Common myeloid progenitor, CD34-positive (primary cell): ENCODE results near the gene PSMB3.

Experiments used
- CTCF ChIA-PET: fragments of 350-600 bp; sonication (Branson Sonifier 250); formaldehyde crosslinking; loops from one replicate; lab custom pipeline; 2021; ENCODE audit warnings: antibody characterized with exemption; lab: Charles Lee
- POLR2A ChIA-PET: fragments of 350-600 bp; sonication (Branson Sonifier 250); formaldehyde crosslinking; loops from one replicate; lab custom pipeline; 2021; ENCODE audit warnings: antibody characterized with exemption; lab: Charles Lee
- DNase-seq, 3 donors: peaks; one replicate each; pipeline versions ENCODE4 v3.0.0 to v3.0.0-alpha.2; 2013
- H3K27ac ChIP-seq, 2 experiments: 1 replicate in 1 of 2; 2 replicates in 1 of 2; pipeline ENCODE4 v1.7.0; 2013; ENCODE audit warnings: inconsistent platforms in 2 of 2, low read length in 2 of 2, mild to moderate bottlenecking in 2 of 2, low read depth in 1 of 2, moderate library complexity in 1 of 2; ENCODE audit not compliant: severe bottlenecking in 2 of 2, insufficient read depth in 1 of 2, poor library complexity in 1 of 2
- H3K27me3 ChIP-seq, 5 experiments: replicated peaks in 2 of 5; 1 replicate in 3 of 5; 2 replicates in 2 of 5; pipeline versions ENCODE4 v1.6.1 to v1.7.0; 2013; ENCODE audit warnings: low read length in 4 of 5, mild to moderate bottlenecking in 2 of 5, moderate library complexity in 2 of 5, inconsistent platforms in 1 of 5; ENCODE audit not compliant: insufficient read depth in 5 of 5, control insufficient read depth in 4 of 5
- H3K36me3 ChIP-seq, 4 experiments: 1 replicate in 2 of 4; 2 replicates in 2 of 4; pipeline versions ENCODE4 v1.6.1 to v1.7.0; 2013; ENCODE audit warnings: low read length in 3 of 4, control low read depth in 1 of 4, mild to moderate bottlenecking in 1 of 4; ENCODE audit not compliant: control insufficient read depth in 4 of 4, insufficient read depth in 4 of 4
- H3K4me1 ChIP-seq, 4 experiments: 1 replicate in 3 of 4; 2 replicates in 1 of 4; pipeline versions ENCODE4 v1.6.1 to v1.7.1; 2013; ENCODE audit warnings: low read length in 3 of 4, mild to moderate bottlenecking in 3 of 4, control low read depth in 1 of 4, inconsistent platforms in 1 of 4, moderate library complexity in 1 of 4; ENCODE audit not compliant: control insufficient read depth in 4 of 4, insufficient read depth in 4 of 4; ENCODE audit errors: control extremely low read depth in 1 of 4
- H3K4me3 ChIP-seq, 7 experiments: 1 replicate in 4 of 7; 2 replicates in 3 of 7; pipeline versions ENCODE4 v1.5.1 to v1.7.0; 2013; ENCODE audit warnings: mild to moderate bottlenecking in 7 of 7, low read length in 6 of 7, moderate library complexity in 6 of 7, inconsistent platforms in 2 of 7, low read depth in 2 of 7, control low read depth in 1 of 7; ENCODE audit not compliant: insufficient read depth in 4 of 7, control insufficient read depth in 1 of 7; ENCODE audit errors: extremely low read depth in 1 of 7
- H3K9me3 ChIP-seq, 5 experiments: 1 replicate in 4 of 5; 2 replicates in 1 of 5; pipeline versions ENCODE4 v1.6.1 to v1.7.1; 2013; ENCODE audit warnings: low read length in 4 of 5, mild to moderate bottlenecking in 2 of 5, inconsistent platforms in 1 of 5, low read depth in 1 of 5, moderate library complexity in 1 of 5; ENCODE audit not compliant: control insufficient read depth in 4 of 5, insufficient read depth in 2 of 5; ENCODE audit errors: control extremely low read depth in 1 of 5
- WGBS: methylation state at CpG from one replicate; pipeline ENCODE4 v1.1.5; 2013; ENCODE audit not compliant: insufficient coverage; 5-methylcytosine and 5-hydroxymethylcytosine counted together

Gene PSMB3

DNA sequence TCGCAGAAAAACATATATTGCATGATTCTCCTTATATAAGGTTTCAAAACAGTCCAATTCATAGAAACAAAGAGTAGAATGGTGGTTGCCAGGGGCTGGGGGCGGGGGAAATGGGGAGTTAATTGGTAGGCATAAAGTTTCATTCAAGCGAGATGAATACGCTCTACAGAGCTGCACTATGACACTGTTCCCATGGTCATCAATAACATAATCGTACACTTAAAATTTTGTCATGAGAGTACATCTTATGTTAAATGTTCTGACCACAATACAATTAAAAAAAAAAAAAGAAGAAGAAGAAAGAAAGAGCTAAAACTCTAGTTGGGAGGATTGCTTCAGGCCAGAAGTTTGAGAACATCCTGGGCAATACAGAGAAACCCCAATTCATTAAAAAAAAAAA is 41.7 kb downstream of the PSMB3 start:
- DNase-seq: no peak
- Histone ChIP-seq H3K9me3 (no peaks in the 10 kb centered on the region), H3K27me3 (no peaks in the 10 kb centered on the region), H3K27ac (peak overlapping the region in 1 of 2 experiments; percentile 16), H3K4me3 (no peak overlapping the region), H3K4me1 (peaks cover 11 to 22% (median 21%) of the 10 kb centered on the region in 4 experiments), H3K36me3 (peaks cover 2 to 32% (median 15%) of the 10 kb centered on the region in 4 experiments)
- whole genome bisulfite sequencing: no CpG with 5 or more reads among the region's 5 CpGs
- CTCF ChIA-PET: interaction anchor here (1.2 kb wide), 1 partner anchor 9 kb away, joined by 3 read pairs; no protein-coding TSS in a partner anchor
- POLR2A ChIA-PET: no interaction called here

DNA sequence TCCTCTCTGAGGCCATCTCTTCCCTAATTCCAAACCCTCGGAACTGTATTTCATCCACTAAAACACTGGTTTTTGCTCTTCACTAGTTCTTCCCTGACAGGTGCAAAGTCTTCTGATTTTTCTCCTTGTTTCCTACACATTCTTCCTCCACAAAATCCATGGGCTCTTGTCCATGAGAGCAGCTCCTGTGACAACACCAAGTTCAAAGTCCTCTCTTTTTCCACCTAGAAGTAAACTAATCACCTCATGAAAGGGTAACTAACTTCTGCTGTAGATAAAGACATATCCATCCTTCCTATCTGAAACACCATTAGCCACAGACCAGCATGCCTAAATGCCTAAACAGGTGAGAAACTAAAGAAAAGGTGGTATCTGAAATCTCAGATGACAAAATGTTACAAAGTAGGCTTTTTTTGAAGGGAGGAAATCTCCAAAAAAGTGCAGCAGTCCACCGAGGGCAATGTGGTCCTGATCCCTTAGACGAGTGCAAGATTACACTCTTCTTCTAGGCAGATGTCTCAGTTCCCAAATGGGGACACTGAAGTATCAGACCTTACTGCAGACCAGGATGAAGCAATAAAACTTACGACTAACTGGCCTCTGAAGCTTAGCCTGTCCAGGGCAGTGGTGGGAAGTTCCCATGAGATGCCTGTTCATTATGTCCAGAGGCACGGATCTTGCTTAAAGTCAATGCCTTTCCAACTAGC is 44.1 kb downstream of the PSMB3 start:
- ChIA-PET CTCF (no interaction called here), POLR2A (no interaction called here)
- DNase-seq: no peak
- peaks cover 3 to 31% (median 20%) of the 10 kb centered on the region in 4 experiments for H3K36me3 ChIP-seq
- no peaks in the 10 kb centered on the region for H3K27me3 ChIP-seq
- H3K9me3 ChIP-seq: no peaks in the 10 kb centered on the region
- peak overlapping the region; percentile 6 to 87 for H3K27ac ChIP-seq
- H3K4me3 ChIP-seq: peak overlapping the region in 1 of 7 experiments; percentile 83
- WGBS: 79% methylated on average over 4 of the region's 5 CpGs
- H3K4me1 ChIP-seq: peaks cover 16 to 30% (median 27%) of the 10 kb centered on the region in 4 experiments

DNA sequence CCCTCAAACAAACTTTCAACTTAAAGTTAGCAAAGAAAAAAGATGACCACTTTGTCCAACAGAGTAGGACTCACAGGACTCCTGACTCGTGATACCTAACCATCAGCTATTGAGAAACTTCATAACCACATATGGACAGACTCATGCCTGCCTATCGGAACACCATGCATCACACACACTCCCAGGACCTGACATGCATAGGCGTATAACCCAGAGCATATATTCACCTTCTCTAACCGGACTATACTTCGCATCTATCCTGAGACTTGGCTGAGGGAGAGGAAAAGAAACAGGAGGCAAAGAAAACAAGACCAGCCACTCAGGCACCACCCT is 44.6 kb downstream of the PSMB3 start:
- CTCF ChIA-PET: no interaction called here
- Histone ChIP-seq H3K4me3 (peak overlapping the region in 3 of 7 experiments; percentile 83 to 91 (median 83)), H3K36me3 (peaks cover 5 to 36% (median 24%) of the 10 kb centered on the region in 4 experiments), H3K4me1 (peaks cover 16 to 30% (median 28%) of the 10 kb centered on the region in 4 experiments), H3K27ac (peak overlapping the region; percentile 6 to 87), H3K9me3 (no peaks in the 10 kb centered on the region), H3K27me3 (no peaks in the 10 kb centered on the region)
- 89% methylated on average over 4 of the region's 5 CpGs for WGBS
- POLR2A ChIA-PET: no interaction called here
- DNase-seq: no peak

DNA sequence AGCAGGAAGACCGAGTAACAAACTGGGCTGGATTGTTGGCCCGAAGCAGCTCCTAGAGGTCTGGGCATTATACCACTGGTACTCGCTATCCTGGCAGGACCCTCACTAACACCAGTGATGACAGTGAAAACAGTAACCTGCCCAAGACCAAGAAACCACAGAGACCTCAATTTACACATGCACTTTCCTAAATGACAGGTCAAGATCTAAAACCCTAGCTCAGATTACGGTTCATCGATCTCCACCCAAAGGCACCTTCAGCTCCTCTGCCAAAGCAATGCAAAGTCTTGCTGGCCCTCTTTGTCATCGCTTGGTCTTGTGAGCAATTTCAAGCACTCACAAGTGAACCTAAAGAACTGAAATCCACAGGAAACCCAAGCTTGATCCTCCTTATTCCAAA is 45.3 kb downstream of the PSMB3 start:
- Histone ChIP-seq H3K4me3 (peak overlapping the region in 6 of 7 experiments; percentile 63 to 91 (median 78)), H3K27ac (peak overlapping the region; percentile 72 to 87), H3K36me3 (peaks cover 5 to 38% (median 26%) of the 10 kb centered on the region in 4 experiments), H3K4me1 (peaks cover 16 to 30% (median 28%) of the 10 kb centered on the region in 4 experiments), H3K9me3 (no peaks in the 10 kb centered on the region), H3K27me3 (no peaks in the 10 kb centered on the region)
- DNase-seq: no peak
- ChIA-PET POLR2A (no interaction called here), CTCF (interaction anchor here (1.0 to 1.3 kb wide), 2 partner anchors 10 to 355 kb away, joined by 3 to 4 read pairs; no protein-coding TSS in a partner anchor)
- WGBS: 90% methylated on average over 5 of the region's 6 CpGs

DNA sequence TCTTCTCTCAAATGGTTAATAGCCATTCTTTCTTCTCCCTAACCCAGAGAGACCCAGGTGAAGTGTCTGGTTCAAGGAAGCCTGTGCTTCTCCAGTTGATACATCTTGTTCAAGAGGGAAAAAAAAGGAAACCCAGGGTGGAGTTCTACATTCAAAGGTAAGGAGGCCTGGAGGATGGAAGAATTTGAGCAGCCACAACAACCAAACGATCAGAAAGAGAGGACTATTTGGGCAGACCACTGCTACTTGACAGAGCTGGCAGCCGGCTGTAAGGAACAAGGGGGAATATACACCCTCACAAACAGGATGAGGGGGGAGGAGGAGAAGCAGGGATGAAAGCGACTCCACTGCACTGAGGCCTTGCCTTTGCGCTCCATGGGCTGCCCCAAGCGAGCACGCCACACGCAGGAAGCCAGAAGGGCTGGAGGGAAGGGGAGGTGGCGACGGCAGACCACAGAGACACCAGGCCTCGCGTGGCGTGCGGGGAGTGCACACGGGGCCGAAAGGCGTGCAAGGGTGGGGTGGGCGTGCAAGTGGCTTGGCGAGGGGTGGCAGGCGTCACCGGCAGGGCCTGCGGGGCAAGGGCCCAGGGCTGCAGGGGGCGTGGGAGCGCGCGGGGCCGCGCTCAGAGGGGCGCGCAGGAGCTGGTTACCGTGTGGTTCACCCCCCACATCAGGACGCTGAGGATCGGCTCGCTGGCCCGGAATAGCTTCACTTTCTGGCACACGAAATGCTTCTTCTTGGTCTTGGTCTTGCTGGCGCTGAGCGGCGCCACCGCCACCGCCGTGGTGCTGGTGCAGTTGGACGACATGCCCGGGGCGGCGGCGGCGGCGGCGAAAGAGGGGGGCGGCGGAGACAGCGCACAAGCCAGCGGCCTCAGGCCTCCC is 46.3 kb downstream of the PSMB3 start:
- ChIA-PET POLR2A (interaction anchor here (0.7 to 1.5 kb wide), 2 partner anchors 46 to 69 kb away, joined by 3 to 5 read pairs; partner anchors contain the start of gene PSMB3), CTCF (interaction anchor here (0.5 to 1.3 kb wide), 3 partner anchors 11 to 457 kb away, joined by 3 to 4 read pairs (median 3); no protein-coding TSS in a partner anchor)
- Histone ChIP-seq H3K4me3 (peak overlapping the region; percentile 52 to 91 (median 72)), H3K9me3 (no peaks in the 10 kb centered on the region), H3K27ac (peak overlapping the region; percentile 72 to 87), H3K36me3 (peaks cover 5 to 45% (median 34%) of the 10 kb centered on the region in 4 experiments), H3K27me3 (no peaks in the 10 kb centered on the region), H3K4me1 (peaks cover 16 to 30% (median 28%) of the 10 kb centered on the region in 4 experiments)
- peak; percentile 72 to 89 (median 84) for DNase-seq
- WGBS: under 1% methylated on average over 40 of the region's 53 CpGs

DNA sequence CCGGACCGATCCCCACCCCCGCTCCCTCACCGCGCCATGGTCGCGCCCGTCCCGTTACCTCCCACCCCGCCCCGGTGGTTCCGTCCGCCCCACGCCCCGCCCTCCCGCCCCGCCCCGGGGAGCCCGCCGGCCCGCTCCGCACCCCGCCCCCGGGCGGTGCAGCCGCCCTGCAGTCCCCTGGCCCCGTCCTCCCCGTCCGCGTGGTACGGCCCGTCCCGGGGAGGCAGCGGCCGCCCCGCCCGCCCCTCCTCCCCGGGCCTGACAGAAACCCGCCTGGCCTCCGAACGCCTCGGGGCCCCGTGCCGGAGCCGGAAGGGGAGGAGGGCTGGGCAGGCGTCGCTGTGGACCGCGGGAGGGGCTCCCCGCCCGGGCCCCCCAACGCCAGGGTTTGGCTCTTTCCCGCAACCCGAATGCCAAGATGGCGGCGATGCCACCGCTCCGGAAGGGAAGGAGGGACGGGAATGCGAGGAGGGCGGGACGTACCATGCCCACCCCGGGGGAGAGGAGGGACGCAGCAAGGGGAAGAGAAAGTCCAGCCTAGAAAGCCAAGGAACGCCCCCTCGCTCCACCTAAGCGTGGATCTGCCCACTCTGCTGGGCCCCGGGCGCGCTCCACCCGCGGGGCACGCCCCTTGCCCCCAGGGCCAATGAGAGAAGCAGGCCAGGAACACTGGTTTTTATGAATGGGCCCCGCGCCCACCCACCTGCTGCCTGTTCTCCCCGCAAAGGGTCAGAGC is 47.1 kb downstream of the PSMB3 start, which contains the start of gene PIP4K2B:
TSS of gene PIP4K2B (minus strand) at position 56 of the 736 bp plus-strand sequence. CDS start 132 bp downstream, outside the sequence.
- peak within 1 kb of the TSS; percentile 78 to 87 for H3K27ac ChIP-seq
- CTCF ChIA-PET: interaction anchor here (0.5 kb wide), 1 partner anchor 456 kb away, joined by 3 read pairs; no protein-coding TSS in a partner anchor

More for the DNA sequence above, 47.1 kb downstream of the PSMB3 start, which contains the start of gene PIP4K2B:
- H3K27me3 ChIP-seq: no peaks in the 10 kb centered on the region
- H3K9me3 ChIP-seq: no peaks in the 10 kb centered on the region
- 0% methylated on average over 29 of the region's 76 CpGs for WGBS
- peaks cover 16 to 30% (median 28%) of the 10 kb centered on the region in 4 experiments for H3K4me1 ChIP-seq
- POLR2A ChIA-PET: interaction anchor here (0.5 to 1.5 kb wide), 4 partner anchors 45 to 68 kb away, joined by 3 to 5 read pairs (median 4); partner anchors contain the start of genes PSMB3 and RPL23
- peak; percentile 95 to 98 (median 98) for DNase-seq
- peaks cover 7 to 50% (median 39%) of the 10 kb centered on the region in 4 experiments for H3K36me3 ChIP-seq
- H3K4me3 ChIP-seq: peak within 1 kb of the TSS; percentile 72 to 91 (median 83)
